NCI-H2029 (cell line): Measurements from ENCODE around the gene ZNF697.
"Not testable (repeated sequence)": the region's sequence is repeated elsewhere in the genome, so short reads cannot be mapped to it uniquely, and the experiment has no call there.

Source experiments
- DNase-seq: peaks from one replicate; lab custom pipeline; 2025; lab: John Stamatoyannopoulos, UW

Gene ZNF697

DNA sequence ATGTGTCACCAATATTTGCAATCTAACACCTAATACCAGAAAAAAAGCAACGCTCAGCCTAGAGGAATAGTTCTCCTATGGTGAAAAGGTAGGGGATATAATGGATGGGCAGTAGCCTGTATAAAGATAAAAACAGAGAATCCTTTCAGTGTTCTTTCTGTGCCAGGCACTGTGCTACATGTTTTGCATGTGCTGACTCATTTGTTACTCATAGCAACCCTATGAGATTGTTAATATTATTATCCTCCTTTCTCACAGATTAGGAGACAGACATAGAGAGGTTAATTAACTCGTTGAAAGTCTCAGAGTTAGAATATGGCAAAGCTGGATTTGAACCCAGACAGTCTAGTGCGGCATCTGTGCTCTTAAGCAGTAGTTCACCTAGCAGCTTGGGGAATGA lies 45.3 kb downstream of the ZNF697 start:
- DNase-seq: not testable (repeated sequence)

DNA sequence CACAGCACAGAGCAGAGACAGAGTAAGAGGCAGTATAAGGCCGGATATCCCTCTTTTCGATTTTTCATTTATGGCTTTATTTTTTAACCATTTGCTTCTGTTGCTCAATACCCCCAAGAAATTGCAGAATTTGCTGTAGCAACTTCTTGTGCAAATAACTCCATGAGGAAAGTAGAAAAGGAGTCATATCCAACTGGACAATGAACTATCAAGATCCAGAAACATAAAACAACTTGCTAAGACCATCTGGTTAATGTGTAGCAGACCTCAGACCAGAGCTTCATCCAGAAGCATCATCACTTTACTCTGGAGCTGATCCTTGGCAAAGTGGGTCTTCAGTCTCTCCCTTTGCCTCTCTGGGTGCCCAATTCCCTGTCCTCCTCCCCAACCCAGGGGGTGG lies 45.9 kb downstream of the ZNF697 start:
- DNase-seq: no peak

DNA sequence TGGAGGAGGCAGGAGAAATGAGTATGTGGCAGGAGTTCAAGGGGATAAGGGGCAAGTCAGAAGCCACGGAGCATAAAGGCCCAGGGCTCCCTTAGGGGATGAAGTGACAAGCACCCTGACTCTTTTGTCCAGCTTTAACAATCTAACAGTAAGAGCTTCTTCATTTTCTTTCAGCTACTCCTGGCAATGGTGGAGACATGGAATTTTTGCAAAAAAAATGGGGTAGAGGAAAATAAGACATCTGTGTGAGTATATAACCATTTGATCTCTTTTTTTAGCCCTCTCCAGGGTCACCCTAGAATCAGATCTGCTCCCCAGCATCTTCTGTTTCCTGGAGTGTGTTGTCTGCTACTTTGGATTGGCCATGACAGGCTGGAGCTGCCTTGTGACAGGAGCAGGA lies 47.1 kb downstream of the ZNF697 start:
- no peak for DNase-seq

DNA sequence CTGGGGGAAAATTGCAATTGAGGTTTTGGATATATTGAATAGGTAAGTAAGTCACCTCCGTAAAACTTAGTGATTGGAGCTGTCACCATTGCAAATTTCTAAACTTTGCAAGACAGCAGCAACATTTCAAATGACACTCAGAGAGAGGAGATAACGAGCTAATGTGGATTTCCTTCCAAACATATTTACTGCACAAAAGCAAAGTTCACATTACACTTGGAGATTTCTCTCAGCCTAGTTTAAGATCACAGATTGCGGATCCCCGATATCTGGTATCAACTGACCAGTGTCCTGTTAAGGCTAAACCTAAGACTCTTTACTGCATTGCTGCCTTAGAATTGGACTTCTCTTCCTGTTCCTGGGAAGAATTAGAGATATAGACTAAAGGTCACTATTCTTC lies 47.5 kb downstream of the ZNF697 start:
- no peak for DNase-seq

DNA sequence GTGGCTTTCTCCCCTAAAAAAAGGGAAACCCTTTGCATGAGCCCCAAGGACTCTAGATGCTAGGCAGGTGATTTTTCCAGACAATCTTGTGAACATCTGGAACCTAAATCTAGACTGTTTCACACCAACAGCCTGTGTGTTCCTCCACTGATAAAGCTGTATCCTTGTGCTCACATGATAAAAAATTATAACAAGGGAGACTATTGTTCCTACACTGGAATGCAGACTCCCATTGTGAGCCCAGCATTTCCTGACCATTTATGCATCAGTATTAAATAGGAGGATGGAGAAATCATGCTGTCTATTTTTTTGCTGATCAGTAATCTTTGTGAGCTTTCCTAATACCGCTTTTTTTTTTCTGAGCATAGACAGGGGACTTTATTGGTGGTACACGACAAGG lies 52.5 kb downstream of the ZNF697 start:
- no peak for DNase-seq

DNA sequence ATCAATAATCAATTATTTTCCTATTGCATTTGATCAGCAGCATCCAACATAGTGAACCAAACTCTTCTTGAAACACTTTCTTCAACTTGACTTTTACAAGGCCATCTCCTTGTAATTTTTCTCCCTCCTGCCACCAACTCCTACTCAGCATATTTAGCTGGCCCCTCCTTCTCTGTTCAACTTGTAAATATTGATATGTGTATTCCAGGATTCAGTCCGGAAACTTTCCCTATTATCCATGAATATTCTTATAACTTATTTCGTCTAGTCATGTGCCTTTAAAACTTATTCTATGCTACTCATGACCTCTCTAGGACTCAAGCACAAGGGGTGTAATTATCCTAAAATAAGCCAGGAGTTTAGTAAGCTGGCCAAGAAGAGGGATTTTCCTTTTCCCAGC lies 52.9 kb downstream of the ZNF697 start:
- DNase-seq: no peak

DNA sequence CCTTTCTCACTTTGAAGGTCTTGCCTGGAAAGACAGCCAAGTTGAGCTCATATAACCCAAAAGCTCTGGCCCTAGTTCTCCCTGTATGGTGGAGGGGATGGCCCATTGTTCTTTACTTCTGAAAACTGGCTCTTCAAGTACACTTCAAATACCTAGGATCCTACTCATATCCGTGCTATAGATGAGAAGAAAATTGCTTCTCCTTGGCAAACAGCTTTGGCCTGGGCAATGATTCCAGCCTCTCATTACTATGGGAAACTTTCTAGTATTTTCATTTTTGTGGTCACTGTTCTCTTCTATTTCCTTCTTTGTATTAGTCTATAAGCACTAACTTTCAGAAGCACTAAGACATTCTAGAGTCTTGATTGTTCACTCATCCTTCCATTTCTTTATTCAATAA lies 53.7 kb downstream of the ZNF697 start:
- no peak for DNase-seq

DNA sequence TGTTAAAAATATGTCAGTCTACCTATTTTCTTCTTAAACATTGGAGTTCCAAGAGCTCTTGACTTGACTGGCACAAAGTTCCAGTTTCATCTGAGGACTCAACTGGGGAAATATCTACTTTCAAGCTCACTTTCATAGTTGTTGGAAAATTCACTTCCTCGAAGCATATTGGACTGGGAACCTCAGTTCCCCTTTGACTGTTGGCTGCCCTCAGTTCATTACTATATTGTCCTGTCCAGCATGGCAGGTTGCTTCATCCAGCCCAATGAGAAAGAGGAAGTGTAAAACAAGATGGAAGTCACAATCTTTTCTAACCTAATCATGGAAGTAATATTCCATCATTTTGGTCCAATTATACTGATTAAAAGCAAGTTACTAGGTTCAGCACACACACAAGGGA lies 54.3 kb downstream of the ZNF697 start:
- DNase-seq: no peak

DNA sequence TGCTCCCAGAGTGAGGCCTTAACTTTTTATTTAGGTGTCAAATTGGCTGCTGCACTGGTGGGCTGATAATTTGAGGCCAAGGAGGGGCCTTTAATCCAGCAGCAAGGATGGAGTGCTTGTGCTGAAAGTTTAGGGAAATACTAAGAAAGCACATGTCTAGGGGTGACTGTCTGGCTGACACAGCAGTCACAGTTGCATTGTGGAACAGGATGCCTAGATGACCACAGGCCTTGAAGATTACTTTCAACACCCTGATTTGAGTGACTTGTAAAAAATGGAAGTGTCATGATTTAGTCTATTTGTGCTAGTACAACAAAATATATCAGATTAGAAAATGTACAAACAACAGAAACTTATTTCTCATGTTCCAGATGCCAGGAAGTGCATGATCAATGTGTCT lies 57.7 kb downstream of the ZNF697 start:
- DNase-seq: no peak

DNA sequence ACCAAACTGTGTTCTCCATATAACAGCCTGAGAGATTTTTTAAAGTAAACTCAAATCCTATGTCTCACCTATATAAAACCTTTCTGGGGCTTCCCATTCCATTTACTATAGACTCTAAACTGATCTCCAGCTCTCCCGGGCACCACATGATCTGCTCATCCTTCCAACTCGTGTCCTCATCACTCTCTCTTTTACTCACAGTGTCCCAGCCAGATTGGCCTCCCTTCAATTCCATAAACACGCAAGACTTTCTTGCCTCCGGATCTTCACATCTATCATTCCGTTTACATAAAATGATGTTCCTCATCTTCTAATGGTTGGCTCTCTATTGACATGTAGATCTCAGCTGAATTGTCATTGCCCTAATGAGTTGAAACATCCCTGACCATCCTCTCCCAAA lies 59.4 kb downstream of the ZNF697 start:
- no peak for DNase-seq

DNA sequence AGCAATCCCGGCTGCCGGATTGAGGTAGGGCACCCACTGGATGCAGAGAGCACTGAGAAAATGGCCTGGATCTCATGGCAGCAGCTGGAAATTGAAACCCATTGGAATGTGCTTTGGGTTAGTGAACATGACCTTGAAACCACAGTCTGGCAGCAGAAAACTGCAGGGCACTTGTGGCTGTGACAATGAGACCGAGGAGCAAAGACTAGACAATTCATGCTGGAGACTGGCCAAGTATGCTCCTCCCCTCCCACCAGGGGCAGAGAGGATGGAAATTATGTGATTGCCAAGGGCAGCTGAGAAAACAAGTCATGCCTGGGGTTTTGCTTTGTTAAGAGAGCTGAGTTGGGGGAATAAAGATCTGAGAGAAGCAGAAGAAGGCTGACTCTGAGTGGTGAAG lies 60.7 kb downstream of the ZNF697 start:
- DNase-seq: peak; percentile 73

DNA sequence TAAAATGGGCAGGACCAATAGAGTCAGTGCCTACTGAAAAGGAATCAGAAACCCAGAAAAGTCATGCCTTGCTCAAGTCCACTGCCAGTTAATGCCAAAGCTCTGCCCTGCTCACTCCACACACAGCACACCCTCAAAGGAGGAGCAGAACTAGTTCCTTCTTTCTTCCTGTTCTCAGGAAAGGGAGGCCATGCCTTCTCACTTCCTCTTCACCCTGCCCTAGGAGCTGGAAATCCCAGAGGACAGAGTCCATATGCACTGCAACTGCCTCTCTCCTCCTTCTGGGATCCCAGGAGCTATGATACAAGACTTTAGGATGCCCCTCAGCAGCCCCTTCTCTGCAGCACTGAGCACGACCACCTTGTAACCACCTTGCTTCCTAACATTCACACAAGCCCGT lies 62.3 kb downstream of the ZNF697 start:
- DNase-seq: not testable (repeated sequence)

DNA sequence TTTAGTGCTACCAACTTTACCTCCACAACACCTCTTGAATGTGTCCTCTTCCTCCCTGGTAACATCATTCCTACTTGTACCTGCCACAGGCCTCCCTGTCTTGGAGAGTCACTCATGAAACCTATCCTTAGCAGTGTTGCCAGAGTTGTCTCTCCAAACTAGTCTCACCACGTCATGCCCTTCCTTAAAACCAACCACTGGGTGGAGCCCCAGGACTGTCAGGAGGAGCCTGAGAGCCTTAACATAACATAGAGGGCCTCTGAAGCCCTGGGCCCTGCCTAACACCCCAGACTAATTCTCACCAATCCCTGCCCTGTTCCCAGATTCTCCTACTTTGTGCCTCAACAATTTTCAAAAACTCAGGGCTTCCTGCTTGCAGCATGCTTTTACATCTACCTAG lies 65.3 kb downstream of the ZNF697 start:
- DNase-seq: peak; percentile 23

DNA sequence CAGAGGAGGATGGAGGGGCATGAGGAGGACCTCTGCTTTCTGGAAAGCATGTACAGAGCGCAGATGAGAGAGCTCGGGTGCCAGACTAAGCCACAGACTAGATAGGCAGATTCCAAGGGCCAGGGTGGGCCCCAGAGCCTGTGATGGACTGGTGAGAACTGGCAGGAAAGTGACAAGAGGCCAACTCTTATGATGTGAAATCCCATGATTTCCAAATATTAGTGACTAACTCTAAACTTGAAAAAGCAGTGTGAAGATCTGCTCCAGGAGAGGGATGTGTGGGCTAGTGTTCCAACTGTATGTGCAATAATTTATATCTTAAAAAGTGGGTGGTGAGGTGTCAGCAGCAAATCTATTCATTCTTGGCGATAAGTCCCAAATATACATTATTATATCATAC lies 67.0 kb downstream of the ZNF697 start:
- not testable (repeated sequence) for DNase-seq

DNA sequence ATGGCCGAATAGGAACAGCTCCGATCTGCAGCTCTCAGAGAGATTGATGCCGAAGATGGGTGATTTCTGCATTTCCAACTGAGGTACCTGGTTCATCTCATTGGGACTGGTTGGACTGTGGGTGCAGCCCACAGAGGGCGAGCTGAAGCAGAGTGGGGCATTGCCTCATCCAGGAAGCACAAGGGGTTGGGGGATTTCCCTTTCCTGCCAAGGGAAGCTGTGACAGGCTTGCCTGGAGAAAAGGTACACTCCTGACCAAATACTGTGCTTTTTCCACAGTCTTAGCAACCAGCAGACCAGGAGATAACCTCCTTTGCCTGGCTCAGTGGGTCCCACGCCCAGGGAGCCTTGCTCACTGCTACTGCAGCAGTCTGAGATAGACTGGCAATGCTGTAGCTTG lies 74.2 kb downstream of the ZNF697 start:
- DNase-seq: no peak

DNA sequence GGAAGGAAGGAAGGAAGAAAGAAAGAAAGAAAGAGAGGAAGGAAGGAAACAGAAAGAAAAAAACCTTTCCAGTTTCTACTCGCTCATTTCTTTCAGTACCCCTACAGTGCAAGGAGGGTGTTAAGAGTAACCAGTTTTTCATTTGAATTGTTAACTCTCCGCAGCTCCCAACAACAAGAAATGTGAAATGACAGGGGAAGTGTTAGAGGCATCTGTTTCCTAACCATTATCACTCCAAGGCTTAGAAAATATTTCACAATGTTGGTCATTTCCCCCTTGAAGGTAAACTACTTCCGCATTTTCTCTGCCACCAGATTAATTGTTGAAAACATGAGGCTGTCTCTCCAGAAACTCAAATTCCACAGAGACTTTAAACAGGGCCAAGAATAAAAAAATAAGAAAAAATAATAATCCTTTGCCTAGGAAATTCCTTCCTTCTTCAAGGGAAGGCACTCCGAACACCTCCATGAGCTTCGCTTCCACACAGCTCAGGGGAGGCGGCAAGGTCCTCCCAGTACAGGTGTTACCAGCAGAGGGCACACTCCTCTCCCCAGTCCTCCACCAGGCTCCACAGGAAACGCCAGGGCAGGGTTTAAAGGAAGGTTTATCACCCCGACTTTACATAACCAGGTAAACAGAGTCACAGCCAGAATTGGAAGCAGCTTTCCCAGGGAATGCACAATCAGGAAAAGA lies 78.0 kb downstream of the ZNF697 start:
- not testable (repeated sequence) for DNase-seq
